ENCODE data around the gene ARHGEF28. TPM values are rescaled to one million over a fixed set of nuclear protein-coding genes. Genes with fewer than 3 reads are reported as not detected.

Gene ARHGEF28
- total and polyA plus RNA-seq, 2 of the 13 experiments (the other 11 are each of a cell fraction or from before 2014, with no cell fraction given) = 17.4 to 34.1 TPM

DNA sequence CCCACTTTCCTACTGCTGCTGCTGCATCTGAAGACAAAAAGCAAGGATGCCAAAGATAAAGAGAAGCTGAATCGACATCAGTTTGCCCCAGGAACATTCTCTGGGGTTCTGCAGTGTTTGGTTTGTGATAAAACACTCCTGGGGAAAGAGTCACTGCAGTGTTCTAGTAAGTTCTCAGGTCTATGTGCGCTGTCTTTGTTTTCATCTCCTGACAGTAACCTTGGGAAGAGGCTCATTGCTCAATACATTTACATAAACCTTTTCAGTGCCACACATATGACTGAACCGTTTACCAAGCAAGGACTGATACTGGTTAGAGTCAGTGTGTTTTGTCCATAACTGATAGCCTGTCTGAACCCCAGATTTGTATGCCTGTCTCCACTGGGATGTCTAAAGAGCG is 232.1 kb downstream of the ARHGEF28 start (continued):
- TF ChIP-seq, protein P1, sequence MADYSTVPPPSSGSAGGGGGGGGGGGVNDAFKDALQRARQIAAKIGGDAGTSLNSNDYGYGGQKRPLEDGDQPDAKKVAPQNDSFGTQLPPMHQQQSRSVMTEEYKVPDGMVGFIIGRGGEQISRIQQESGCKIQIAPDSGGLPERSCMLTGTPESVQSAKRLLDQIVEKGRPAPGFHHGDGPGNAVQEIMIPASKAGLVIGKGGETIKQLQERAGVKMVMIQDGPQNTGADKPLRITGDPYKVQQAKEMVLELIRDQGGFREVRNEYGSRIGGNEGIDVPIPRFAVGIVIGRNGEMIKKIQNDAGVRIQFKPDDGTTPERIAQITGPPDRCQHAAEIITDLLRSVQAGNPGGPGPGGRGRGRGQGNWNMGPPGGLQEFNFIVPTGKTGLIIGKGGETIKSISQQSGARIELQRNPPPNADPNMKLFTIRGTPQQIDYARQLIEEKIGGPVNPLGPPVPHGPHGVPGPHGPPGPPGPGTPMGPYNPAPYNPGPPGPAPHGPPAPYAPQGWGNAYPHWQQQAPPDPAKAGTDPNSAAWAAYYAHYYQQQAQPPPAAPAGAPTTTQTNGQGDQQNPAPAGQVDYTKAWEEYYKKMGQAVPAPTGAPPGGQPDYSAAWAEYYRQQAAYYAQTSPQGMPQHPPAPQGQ (CRISPR knock-in tag; IDR thresholded peaks at IDR 0.05; ENCODE audit: borderline replicate concordance) = no peak
- TF ChIP-seq PRPF4 (IDR thresholded peaks at IDR 0.05; ENCODE audit: low read depth, low read length, poor library complexity, severe bottlenecking) (no peak), U2AF1 (optimal IDR thresholded peaks at IDR 0.05; ENCODE audit: low read depth, low read length) (no peak), SALL1 (CRISPR knock-in tag; IDR thresholded peaks at IDR 0.05) (peak; percentile 86), MIER3 (CRISPR knock-in tag; IDR thresholded peaks at IDR 0.05; ENCODE audit: borderline replicate concordance) (peak; percentile 72; the same call in 1 of the 2 replicates), RBM22 (optimal IDR thresholded peaks at IDR 0.05; ENCODE audit: low read length) (peak; percentile 28), ZBTB21 (CRISPR knock-in tag; IDR thresholded peaks at IDR 0.05) (no peak), MED13 (CRISPR knock-in tag; IDR thresholded peaks at IDR 0.05) (no peak), ZNF775 (CRISPR knock-in tag; IDR thresholded peaks at IDR 0.05; ENCODE audit: borderline replicate concordance) (no peak), MAF1 (CRISPR knock-in tag; IDR thresholded peaks at IDR 0.05; ENCODE audit: borderline replicate concordance) (no peak), KMT2A (CRISPR knock-in tag; IDR thresholded peaks at IDR 0.05) (no peak), CEBPG (CRISPR knock-in tag; IDR thresholded peaks at IDR 0.05) (peak; percentile 97), SP5 (CRISPR knock-in tag; IDR thresholded peaks at IDR 0.05; ENCODE audit: borderline replicate concordance, low read depth) (no peak), ZNF282 (IDR thresholded peaks at IDR 0.05; ENCODE audit: partially characterized antibody) (no peak), STAG1 (CRISPR knock-in tag; IDR thresholded peaks at IDR 0.05) (no peak), ZSCAN25 (CRISPR knock-in tag; IDR thresholded peaks at IDR 0.05) (no peak), ZNF589 (CRISPR knock-in tag; conservative IDR thresholded peaks at IDR 0.05) (no peak), ZNF3 (CRISPR knock-in tag; IDR thresholded peaks at IDR 0.05) (no peak), ZNF792 (CRISPR knock-in tag; IDR thresholded peaks at IDR 0.05) (peak; percentile 65; the same call in 1 of the 2 replicates), ZBTB3 (CRISPR knock-in tag; IDR thresholded peaks at IDR 0.05; ENCODE audit: borderline replicate concordance, low read depth) (0 out of 2 replicates have a peak, but pooled peaks have one; percentile 23), ZNF124 (CRISPR knock-in tag; IDR thresholded peaks at IDR 0.05) (0 out of 2 replicates have a peak, but pooled peaks have one; percentile 29), ZNF207 (IDR thresholded peaks at IDR 0.05; ENCODE audit: borderline replicate concordance) (no peak), ZNF713 (CRISPR knock-in tag; IDR thresholded peaks at IDR 0.05) (no peak)
- TF ChIP-seq, protein P2, sequence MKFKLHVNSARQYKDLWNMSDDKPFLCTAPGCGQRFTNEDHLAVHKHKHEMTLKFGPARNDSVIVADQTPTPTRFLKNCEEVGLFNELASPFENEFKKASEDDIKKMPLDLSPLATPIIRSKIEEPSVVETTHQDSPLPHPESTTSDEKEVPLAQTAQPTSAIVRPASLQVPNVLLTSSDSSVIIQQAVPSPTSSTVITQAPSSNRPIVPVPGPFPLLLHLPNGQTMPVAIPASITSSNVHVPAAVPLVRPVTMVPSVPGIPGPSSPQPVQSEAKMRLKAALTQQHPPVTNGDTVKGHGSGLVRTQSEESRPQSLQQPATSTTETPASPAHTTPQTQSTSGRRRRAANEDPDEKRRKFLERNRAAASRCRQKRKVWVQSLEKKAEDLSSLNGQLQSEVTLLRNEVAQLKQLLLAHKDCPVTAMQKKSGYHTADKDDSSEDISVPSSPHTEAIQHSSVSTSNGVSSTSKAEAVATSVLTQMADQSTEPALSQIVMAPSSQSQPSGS (CRISPR knock-in tag; IDR thresholded peaks at IDR 0.05) = 0 out of 2 replicates have a peak, but pooled peaks have one; percentile 49
- TF ChIP-seq, protein P3, sequence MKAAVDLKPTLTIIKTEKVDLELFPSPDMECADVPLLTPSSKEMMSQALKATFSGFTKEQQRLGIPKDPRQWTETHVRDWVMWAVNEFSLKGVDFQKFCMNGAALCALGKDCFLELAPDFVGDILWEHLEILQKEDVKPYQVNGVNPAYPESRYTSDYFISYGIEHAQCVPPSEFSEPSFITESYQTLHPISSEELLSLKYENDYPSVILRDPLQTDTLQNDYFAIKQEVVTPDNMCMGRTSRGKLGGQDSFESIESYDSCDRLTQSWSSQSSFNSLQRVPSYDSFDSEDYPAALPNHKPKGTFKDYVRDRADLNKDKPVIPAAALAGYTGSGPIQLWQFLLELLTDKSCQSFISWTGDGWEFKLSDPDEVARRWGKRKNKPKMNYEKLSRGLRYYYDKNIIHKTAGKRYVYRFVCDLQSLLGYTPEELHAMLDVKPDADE (CRISPR knock-in tag; IDR thresholded peaks at IDR 0.05) = no peak
- TF ChIP-seq, protein P4, sequence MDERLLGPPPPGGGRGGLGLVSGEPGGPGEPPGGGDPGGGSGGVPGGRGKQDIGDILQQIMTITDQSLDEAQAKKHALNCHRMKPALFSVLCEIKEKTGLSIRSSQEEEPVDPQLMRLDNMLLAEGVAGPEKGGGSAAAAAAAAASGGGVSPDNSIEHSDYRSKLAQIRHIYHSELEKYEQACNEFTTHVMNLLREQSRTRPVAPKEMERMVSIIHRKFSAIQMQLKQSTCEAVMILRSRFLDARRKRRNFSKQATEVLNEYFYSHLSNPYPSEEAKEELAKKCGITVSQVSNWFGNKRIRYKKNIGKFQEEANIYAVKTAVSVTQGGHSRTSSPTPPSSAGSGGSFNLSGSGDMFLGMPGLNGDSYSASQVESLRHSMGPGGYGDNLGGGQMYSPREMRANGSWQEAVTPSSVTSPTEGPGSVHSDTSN (CRISPR knock-in tag; IDR thresholded peaks at IDR 0.05) = no peak
- TF ChIP-seq, protein P5, sequence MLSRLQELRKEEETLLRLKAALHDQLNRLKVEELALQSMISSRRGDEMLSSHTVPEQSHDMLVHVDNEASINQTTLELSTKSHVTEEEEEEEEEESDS (CRISPR knock-in tag; IDR thresholded peaks at IDR 0.05; ENCODE audit: borderline replicate concordance) = no peak
